ENCODE measurements around the gene WNT2.

The WNT2 gene

GRCh38 chr7:117322741-117323304 lies at the start of gene WNT2:
Gene WNT2 (minus strand): TSS chr7:117323058. CDS start chr7:117322989, 69 bp downstream.
- peak; percentile 15 for DNase-seq (ENCODE audit: low read depth)

GRCh38 chr7:117372073-117372472 lies 49.2 kb upstream of the WNT2 start:
- no peak for DNase-seq (ENCODE audit: low read depth)

GRCh38 chr7:117364339-117365080 lies 41.7 kb upstream of the WNT2 start:
- no peak for DNase-seq (ENCODE audit: low read depth)

- no peak for DNase-seq (ENCODE audit: low read depth)
These were observed 39.5 kb upstream of the WNT2 start for GRCh38 chr7:117362294-117362888.

DNA sequence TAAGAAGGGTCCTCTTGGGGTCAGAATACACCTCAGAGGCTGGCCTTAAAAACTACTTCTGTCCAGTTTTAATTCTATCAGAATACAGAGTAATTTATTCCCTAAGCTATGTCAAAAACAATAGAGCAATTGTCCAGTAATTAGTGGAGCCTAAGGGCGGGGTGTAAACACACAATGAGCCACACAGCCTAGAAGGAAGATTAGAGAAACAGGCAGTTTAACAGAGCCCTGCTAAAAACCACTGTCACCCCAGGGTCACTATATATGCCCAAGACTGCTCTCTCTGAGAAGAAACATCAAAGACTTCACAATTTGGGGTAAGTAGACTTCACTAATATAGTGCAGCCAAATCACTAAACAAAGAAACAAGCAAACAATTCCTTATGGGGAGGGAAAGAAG lies 27.2 kb upstream of the WNT2 start:
- no peak for DNase-seq (ENCODE audit: low read depth)

- no peak for DNase-seq (ENCODE audit: low read depth)
These were observed 26.7 kb upstream of the WNT2 start for GRCh38 chr7:117349570-117349969.

- DNase-seq (ENCODE audit: low read depth), result no peak
These were observed 25.3 kb upstream of the WNT2 start for GRCh38 chr7:117347962-117348672.

DNA sequence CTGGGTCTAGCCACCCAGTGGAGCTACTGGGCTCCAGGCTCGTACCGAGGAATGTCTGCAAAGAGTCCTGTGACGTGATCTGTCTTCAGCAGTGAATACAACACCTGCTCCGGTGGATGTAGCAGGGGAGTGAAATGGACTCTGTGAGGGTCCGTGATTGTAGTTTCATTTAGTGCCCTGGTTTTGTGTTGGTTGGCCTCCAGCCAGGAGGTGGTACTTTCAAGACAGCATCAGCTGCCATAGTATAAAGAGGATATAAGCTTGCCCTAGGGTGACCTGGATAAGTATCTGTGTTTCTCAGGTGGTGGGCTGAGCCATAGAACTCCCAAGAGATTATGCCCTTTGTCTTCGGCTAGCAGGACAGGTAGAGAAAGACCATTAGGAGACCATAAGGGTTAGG lies 24.6 kb upstream of the WNT2 start:
- no peak for DNase-seq (ENCODE audit: low read depth)

- no peak for DNase-seq (ENCODE audit: low read depth)
These were observed 23.3 kb upstream of the WNT2 start for GRCh38 chr7:117346161-117346560.

- DNase-seq (ENCODE audit: low read depth), result no peak
These were observed 15.2 kb upstream of the WNT2 start for GRCh38 chr7:117338020-117338419.

DNA sequence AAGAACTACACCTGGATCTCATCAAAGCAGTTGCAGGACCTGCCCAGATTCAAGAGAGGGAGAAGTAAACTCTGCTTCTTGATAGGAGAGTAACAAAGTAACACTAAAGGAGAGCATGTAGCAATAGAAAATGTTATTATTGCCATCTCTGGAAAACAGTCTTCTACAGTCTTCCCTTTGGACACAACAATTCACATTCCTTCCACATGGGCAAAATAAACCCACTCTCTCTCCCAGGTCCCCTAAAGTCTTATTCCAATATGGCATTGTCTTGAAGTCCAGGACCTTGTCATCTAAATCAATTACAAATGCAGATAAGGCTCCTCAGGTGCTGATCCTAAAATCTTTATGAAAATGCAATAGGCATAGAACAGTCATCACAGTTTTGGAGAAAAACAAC lies 10.3 kb upstream of the WNT2 start:
- DNase-seq (ENCODE audit: low read depth), result no peak

- no peak for DNase-seq (ENCODE audit: low read depth)
These were observed 9.2 kb upstream of the WNT2 start for GRCh38 chr7:117332031-117332430.

- no peak for DNase-seq (ENCODE audit: low read depth)
These were observed 3.0 kb upstream of the WNT2 start for GRCh38 chr7:117325836-117326235.

- peak; percentile 12 for DNase-seq (ENCODE audit: low read depth)
These were observed 2.1 kb upstream of the WNT2 start for GRCh38 chr7:117324960-117325359.

DNA sequence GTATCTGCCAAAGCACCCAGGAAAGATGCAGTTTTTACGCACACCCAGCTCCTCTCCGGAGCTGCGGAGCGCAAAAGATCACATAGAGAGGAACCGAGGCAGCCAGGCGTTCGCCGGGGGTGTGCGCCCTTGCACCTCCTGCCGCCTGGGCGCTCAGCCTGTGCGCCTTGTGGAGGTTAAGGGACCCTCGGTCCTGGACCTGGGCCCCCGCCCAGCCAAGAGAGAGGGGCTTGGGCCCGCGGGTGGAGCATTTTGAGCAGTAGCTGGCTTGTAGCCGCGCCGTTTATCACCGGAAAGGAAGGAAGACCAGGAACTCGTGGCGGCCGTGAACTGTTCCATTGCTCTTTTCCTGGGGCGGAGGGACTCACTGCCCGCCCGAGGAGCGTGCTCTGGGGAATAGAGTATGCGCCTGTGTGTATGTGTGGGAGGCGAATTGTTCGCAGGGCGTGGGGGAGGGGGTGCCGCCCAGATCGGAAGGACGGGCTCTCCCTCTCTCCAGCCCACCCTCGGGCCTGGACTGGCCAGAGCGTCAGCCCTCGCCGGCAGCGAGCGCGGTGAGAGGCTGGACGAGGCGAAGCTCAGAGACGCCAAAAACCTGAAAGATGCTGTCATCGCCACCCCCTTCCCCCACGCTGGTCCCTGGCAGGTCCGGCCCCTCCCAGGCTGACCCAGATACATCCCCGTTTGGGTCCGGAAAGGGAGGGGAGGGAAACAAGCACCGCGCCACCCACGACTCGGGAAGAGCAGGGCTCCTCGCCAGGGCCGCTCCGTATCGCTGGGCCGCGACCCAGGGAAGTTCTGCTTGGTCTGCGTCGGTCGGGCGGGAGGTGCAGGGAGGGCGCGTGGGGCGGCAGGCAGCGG lies 1.2 kb upstream of the WNT2 start:
- peak; percentile 71 for DNase-seq (ENCODE audit: low read depth)

GRCh38 chr7:117323305-117323850 lies 520 bp upstream of the WNT2 start:
- peak; percentile 45 for DNase-seq (ENCODE audit: low read depth)

GRCh38 chr7:117320523-117320922 lies 2.3 kb downstream of the WNT2 start:
- DNase-seq (ENCODE audit: low read depth), result no peak

DNA sequence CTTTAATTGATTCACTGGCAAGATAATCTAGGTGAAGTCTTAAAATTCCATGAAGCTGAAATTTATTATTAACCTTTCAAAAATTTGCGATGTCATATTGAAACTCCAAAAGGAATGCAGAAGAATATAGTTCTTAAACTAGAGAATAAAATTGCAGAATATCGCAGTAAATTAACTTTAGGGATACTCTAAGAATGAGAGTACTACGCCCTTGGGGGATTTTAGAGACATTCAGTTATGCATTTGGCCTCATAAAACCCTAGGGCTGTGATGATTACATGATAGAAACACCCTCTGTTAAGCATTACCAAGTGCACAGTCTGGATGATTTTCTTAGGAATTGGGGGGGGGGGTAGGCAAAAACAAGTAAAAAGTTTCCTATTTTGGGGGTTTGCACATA lies 3.7 kb downstream of the WNT2 start:
- no peak for DNase-seq (ENCODE audit: low read depth)

- DNase-seq (ENCODE audit: low read depth), result no peak
These were observed 9.3 kb downstream of the WNT2 start for GRCh38 chr7:117313582-117313981.

- peak; percentile 21 for DNase-seq (ENCODE audit: low read depth)
These were observed 10.0 kb downstream of the WNT2 start for GRCh38 chr7:117312593-117313580.

All from iris pigment epithelial cell (primary cell).